SU-DHL-6 (cell line): ENCODE data around the gene RSPRY1.

Source experiments
- EZH2phosphoT487 ChIP-seq: fragments of 200-600 bp; sonication (generic), shearing (Covaris generic); conservative IDR thresholded peaks from 2 replicates; pipeline ENCODE4 v1.6.1; 2018; ENCODE audit warnings: mild to moderate bottlenecking, antibody characterized with exemption, low read length, moderate library complexity, mixed read lengths
- TF ChIP-seq, protein P1 (sequence below): fragments of 200-600 bp; sonication (generic); IDR thresholded peaks from one replicate; pipeline ENCODE4 v1.5.1; 2017; ENCODE audit warnings: antibody characterized with exemption, mild to moderate bottlenecking, low read length, moderate library complexity; ENCODE audit not compliant: insufficient read depth, poor library complexity, severe bottlenecking

DNA sequence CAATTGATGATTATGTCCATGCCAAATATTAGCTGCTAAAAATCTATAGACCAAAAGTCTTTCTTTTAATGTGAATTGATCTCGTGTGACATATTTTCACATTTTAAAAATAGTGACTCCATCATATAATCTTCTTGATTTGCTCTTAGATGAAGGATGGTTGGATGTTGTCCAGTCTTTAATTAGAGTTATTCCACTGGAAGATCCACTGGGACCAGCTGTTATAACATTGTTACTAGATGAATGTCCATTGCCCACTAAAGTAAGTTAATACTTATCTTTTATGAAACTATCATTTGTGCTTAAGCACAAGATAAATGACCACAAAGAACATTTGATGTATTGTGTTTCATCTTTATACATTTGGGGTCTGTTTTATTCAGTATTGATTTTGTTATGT, 22.8 kb downstream of the RSPRY1 start:
- TF ChIP-seq, protein P1, sequence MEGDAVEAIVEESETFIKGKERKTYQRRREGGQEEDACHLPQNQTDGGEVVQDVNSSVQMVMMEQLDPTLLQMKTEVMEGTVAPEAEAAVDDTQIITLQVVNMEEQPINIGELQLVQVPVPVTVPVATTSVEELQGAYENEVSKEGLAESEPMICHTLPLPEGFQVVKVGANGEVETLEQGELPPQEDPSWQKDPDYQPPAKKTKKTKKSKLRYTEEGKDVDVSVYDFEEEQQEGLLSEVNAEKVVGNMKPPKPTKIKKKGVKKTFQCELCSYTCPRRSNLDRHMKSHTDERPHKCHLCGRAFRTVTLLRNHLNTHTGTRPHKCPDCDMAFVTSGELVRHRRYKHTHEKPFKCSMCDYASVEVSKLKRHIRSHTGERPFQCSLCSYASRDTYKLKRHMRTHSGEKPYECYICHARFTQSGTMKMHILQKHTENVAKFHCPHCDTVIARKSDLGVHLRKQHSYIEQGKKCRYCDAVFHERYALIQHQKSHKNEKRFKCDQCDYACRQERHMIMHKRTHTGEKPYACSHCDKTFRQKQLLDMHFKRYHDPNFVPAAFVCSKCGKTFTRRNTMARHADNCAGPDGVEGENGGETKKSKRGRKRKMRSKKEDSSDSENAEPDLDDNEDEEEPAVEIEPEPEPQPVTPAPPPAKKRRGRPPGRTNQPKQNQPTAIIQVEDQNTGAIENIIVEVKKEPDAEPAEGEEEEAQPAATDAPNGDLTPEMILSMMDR, result no peak
- no peak for TF ChIP-seq EZH2phosphoT487
